GM18498 (cell line): ENCODE data around the gene PCMTD2.
"Not testable (repeated sequence)": the region's sequence is repeated elsewhere in the genome, so short reads cannot be mapped to it uniquely, and the experiment has no call there.

Experiments
- ATAC-seq: cut with Tn5 transposase; IDR thresholded peaks from one replicate; pipeline ENCODE4 v1.9.1; 2021; ENCODE audit warnings: mild to moderate bottlenecking, moderate library complexity; ENCODE audit not compliant: unreplicated experiment

The PCMTD2 gene

DNA sequence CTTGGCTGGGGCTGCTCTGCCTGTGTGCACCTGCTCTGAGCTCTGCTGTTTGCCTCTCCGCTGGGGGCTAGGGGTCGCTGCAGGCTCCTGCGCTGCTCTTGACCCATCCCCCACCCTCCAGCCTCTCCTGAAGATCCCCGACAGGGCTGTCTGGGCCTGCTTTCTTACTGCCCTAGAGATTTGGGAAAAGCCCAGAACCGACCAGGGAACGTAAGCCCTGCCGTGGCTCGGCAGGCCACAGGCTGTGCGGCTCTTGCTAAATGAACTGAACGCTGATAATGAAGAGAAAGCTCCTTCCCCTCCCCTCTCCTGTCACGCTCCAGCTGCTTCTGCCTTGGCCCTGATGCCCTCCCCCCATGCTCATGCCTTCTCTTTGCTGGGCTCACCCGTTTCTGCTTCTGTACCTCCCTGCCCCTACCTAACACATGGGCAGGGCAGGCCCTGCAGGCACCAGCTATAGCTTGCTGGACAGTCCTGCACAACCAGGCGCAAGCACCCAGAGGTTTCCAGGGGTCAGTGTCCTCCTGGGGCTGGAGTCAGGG lies 32.0 kb upstream of the PCMTD2 start:
- no peak for ATAC-seq

DNA sequence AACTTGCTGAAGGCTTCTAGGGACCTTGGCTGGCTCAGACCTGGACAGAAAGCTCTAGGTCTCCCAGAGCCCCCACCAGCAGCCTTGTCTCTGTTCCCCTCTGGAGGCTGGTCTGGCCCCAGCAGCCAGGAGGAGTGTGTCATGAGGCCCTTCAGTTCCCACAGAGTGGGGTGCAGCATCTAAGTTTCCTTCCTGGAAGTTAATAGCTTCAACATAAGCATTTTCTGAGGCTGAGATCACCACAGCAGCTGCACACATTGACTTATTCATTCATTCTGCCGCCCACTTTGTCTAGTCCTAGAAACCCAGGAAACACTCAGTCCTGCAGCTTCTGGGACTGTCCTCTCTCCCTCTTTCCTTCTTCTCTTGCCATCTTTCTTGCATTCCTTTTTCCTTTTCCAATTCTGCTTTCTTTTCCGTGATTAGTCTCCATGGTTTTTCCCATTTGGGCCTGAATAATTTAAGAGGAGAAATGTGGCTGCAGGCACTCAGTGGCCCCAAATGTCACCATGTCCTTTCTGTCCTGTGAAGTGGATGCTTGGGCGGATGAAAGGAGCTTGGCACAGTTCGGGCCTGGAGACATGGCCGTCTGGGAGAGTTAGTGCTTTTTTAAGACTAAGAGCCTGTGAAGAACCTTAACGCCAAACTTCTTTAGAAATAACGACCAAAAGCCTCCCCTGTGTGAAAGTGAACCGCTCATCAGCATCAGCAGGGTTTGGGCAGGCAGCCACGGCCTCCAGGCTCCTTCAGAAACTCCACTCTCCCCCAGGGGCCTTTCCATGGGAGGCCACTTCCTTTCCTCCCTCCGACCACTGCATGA lies 31.0 kb upstream of the PCMTD2 start:
- ATAC-seq, result no peak

DNA sequence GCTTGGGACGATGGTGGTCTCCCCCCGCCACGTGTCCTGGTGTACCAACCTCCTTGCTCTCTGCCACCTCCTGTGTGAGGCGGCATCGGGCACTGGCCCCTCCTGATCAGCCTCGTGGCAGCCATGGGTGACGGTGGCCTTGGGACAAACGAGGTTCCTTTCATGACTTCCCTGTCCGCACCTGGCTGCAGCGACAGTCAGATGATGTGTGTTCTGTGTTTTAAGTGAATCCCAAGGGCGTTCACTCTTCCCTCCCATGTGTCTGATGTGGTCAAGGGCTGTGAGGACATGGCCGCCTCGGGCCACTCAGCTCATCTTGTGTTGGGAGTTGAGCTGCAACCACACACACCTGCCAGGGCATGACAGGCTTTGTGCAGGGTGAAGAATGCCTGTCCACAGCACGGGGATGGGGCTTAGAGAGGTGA lies 30.4 kb upstream of the PCMTD2 start:
- no peak for ATAC-seq

DNA sequence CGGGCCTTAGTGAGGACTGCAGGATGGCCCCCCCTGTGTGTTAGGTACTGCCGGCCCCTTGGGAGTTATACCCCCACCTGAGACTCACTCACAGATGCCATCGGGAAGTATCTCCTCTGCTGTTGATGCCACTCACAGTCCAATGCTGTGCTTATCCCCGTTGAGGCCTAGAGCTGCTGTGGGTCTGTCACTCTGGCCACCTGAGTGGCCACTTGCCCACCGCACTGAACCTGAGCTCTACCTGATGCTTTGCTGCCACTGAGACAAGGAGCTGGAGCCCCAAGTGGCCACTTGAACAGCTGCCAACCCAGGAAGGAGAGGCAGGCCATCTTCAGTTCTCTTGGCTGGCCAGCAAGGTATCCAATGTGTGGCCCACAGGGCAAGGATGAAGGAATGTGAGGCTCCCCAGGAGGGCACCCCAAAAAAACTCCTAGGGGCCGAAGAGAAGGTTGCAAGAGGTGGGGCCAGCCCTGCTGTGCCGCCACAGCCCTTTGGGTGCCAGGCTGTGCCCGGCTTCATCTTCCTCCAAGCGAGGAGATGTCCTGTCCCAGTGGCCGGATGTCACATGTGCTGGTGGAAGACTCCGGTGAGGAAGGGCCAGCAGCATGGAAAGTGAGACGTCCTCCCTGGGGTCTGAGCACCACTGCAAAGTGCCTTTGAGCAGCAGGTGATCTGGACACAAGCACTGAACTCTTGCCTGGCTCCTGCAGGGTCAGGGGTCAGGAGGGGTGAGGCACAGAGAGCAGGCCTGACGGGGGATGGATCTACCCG lies 29.5 kb upstream of the PCMTD2 start:
- ATAC-seq, result no peak

DNA sequence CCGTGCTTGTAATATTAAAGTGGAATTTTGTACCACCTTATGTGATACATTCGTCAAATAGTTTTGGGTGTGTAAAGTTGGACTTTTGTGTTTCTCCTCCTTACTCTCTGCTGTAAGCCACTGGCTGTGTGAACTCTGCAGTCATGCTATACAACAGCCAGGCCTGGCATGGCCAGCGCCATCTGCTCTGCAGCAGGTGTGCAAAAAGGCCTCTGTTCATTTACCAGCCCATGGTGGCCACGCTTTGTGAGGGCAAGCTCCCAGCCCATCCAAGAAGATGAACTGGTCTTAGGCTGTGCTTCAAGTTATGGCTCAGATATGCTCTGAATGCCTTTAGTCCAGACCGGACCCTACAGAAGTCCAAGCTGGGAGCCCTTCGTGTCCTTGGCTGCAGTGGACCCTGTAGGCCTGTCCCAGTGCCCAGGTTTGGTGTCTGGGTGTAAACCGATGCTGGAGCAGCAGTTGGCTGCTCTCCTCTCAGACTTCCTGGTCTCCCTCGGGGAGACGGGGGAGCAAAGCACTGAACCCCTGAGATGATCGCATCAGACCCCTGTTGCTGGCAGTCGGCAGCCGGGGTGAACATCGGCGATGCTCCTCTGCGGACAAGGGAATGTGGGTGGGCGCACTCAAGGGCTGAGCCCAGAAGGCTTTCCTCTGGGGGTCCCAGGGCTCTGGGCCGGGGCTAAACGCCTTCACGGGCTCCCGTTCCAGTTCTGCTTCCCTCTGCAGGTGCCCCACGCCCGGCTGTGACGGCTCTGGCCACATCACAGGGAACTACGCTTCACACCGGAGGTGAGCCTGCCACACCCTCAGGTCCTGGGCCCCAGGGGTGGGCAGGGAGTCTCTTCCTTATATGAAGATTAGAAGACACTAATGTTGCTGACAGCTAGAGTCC lies 28.6 kb upstream of the PCMTD2 start:
- no peak for ATAC-seq

DNA sequence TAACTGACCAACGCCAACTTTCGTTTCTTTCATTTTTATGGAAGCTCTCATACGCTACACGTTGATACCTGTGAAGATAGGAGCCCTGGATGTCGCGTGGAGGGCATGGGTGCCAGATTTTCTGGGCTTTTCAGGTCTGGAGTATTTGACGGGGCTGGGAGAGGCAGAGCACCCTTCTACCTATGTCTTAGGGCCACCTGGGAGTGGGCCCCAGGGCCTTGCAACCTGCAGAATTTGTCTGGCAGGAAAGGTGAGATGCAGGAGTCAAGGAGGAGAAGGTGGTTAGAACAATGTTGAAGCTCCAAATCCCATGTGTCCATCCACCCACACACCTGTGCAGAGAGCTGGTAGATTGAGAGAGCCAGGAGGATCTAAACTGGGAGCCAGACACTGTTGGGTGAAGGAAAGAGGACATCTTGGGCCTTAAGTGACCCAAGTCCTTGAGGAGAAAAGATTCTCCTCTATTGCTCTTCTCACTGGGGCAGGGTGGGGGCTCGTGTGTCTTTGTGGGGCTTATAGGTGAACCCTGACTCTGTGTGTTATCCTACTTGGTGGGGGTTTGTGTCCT lies 27.4 kb upstream of the PCMTD2 start:
- no peak for ATAC-seq

DNA sequence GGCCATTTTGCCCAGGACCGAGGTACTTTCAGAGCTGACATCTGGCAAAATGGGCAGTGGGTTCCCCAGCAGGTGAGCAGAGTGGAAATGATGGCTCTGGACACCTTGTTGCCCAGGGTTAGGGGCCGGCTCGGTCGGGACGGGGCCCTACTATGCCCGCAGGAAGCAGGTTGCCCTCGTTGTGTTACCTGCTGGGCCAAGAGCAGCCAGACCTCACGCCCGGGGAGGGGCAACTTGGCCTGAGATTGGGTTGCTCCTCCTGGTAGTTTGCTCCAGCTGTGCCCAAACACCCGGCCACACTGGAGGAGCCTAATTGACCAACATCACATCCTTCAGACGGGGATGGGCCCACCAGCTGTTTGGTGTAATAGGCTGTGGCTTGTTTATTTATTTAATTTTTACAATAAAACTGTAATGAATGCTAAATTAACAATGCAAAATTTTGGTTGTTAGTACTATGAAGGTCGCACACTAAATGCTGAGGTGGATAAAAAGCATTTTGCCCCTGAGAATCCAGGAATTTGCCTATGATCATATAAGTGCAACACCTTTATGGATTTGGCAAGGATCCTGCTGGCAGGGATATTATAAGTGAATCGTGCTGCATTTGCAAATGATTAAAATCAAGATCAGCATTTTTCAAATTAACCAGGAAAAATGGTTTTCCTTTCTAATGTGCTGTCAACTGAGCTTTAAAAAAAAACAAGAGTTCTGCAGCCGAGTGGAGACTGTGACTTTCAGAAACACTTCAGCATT lies 26.6 kb upstream of the PCMTD2 start:
- no peak for ATAC-seq

DNA sequence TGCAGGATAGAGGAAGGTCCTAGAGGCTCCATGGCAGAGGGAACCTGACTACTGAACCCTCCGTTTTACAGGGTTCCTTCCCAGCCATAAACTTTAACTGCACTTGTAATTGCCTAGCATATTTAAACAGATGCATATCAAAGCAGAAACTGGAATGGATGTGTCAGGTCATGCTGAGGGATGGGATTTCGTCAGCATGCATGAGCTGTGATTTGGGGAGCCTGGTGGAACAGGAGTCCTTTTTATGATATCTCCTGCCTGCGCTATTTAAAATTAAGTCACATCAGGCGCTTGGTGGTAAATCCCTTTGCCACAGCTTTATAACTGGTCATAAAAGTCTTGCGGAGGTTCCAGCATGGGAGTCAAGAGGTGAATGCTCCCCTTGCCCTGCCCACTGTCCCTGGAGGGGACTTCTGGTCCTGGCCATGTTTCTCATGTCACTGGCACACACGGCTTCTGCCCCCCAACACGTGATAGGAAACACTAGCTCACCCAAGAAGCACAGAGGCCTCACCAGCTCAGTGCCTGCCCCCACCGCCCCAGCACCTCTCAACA lies 26.0 kb upstream of the PCMTD2 start:
- no peak for ATAC-seq

DNA sequence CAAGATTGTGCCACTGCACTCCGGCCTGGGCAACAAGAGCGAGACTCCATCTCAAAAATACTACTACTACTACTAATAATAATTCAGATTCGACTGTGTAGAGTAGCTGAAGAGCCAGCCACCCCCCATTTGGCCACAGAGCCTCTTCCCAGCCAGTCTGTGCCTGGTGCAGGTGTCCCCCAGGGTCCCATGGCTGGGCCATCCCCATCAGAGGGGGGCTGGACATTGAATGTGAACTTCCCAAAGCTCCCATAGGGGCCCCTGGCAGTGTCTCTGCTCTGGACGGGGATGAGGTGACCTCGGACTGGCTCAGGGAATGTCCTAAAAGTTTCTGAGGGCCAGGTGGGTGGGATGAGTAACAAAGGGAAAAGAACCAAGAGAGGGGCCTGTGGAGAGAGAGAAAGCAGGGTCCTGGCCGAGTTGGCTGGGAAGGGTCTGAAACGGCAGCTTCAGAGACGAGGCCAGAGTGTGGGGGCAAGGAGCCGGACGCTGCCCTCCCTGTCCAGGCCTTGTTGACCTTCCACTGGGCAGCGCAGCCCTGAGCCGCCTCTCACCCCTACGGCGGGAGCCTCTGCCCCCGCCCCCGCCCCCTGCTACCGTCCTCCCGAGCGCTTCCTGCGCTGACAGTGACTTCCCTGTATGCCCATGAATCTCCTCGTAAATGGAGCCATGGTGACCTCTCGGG lies 24.9 kb upstream of the PCMTD2 start:
- no peak for ATAC-seq

DNA sequence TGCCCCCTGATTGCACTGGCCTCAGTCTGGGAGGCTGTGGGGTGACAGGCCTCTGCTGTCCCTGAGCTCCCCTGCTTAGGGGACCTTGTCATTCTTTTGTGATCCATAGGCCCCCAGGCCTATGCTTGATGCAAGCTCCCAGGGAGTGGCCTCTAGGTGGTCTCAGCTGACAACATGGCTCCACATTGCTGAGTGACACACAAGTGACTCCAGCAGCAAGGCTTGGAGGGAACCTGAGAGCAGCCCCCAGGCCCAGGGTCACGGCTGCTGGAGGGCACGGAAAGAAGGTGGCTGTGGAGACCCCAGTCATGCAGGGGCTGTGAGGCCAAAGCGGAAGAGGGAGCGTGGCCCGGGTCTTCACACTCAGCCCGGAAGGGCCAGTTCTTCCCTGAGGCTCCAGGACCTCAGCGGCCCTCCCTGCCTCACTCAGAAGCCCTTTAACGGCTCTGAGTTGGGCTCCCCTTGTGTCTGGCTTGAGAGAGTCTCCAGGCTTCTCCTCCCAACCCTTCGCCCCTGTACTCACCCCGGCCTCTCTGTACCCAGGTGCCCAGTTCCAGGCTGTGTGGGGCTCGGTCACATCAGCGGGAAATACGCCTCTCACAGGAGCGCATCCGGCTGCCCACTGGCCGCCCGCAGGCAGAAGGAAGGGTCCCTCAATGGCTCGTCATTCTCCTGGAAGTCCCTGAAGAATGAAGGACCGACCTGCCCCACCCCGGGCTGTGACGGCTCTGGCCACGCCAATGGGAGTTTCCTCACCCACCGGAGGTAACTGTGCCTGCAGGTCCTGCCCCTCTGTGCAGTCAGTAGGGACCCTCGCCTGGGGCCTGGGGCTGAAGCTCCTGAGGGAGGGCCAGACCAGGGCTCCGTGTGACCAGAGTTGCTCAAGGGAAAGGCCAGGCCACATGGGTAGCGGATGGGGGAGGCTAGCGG lies 23.7 kb upstream of the PCMTD2 start:
- ATAC-seq, result no peak

DNA sequence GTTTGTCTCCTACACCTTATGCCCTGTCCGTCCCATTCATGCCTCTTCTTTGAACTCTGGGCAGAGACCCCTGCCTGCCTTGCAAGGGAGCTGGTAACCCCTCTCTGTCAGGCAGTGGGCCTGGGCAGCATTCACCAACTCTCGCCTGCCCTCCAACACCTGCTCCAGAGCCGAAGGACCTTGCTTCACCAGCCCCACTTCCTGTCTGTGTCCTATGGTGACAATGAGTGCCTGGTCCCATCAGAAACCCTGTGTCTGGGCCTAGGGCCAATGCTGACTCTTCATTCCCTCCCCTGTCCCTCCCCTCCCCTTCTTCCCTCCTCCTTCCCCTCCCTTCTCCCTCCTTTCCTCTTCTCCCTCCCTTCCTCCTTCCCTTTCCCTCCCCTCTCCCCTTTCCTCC lies 22.8 kb upstream of the PCMTD2 start:
- ATAC-seq, result no peak

DNA sequence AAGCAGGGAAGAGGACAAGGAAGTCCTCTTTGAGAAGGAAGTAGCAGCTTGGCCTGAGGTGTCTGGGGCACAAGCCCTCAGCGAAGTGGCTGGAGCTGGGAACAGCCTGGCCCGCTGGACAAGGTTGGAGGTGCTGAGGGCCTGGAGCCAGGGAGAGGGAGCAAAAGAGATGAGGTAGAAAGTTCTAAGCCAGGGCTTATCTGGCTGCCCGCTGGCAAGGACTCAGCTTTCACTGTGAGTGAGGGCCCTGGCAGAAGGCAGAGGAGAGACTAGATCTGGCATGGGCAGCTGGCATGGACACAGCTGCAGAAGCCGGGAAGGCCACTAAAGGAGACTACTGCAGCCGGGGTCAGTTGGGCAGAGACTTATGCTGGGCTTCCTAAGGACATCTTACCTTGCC lies 21.8 kb upstream of the PCMTD2 start:
- ATAC-seq, result no peak

DNA sequence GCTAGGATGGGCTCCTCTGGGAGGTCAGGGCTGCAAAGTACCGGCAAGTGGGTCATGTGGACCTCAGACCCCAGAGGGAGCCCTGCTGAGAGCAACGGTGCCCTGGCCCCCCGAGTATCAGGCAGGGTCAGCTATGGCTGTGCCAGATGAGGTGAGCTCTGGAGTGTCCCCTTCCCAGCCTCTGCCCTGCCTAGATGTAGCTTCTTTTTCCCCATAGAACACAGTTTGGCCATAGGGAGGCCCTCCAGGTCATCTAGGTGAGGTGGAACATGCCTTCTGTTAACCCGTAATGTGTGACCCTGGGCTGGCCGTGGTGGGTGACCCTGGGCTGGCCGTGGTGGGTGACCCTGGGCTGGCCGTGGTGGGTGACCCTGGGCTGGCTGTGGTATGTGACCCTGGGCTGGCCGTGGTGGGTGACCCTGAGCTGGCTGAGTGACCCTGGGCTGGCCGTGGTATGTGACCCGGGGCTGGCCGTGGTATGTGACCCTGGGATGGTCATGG lies 21.2 kb upstream of the PCMTD2 start:
- no peak for ATAC-seq

DNA sequence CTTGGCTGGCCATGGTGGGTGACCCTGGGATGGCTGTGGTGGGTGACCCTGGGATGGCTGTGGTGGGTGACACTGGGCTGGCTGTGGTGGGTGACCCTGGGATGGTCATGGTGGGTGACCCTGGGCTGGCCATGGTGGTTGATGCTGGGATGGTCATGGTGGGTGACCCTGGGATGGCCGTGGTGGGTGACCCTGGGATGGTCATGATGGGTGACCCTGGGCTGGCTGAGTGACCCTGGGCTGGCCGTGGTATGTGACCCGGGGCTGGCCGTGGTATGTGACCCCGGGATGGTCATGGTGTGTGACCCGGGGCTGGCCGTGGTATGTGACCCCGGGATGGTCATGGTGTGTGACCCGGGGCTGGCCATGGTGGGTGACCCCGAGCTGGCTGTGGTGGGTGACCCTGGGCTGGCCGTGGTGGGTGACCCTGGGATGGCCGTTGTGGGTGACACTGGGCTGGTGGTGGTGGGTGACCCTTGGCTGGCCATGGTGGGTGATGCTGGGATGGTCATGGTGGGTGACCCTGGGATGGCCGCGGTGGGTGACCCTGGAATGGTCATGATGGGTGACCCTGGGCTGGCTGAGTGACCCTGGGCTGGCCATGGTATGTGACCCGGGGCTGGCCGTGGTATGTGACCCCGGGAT lies 20.5 kb upstream of the PCMTD2 start:
- ATAC-seq, result not testable (repeated sequence)

DNA sequence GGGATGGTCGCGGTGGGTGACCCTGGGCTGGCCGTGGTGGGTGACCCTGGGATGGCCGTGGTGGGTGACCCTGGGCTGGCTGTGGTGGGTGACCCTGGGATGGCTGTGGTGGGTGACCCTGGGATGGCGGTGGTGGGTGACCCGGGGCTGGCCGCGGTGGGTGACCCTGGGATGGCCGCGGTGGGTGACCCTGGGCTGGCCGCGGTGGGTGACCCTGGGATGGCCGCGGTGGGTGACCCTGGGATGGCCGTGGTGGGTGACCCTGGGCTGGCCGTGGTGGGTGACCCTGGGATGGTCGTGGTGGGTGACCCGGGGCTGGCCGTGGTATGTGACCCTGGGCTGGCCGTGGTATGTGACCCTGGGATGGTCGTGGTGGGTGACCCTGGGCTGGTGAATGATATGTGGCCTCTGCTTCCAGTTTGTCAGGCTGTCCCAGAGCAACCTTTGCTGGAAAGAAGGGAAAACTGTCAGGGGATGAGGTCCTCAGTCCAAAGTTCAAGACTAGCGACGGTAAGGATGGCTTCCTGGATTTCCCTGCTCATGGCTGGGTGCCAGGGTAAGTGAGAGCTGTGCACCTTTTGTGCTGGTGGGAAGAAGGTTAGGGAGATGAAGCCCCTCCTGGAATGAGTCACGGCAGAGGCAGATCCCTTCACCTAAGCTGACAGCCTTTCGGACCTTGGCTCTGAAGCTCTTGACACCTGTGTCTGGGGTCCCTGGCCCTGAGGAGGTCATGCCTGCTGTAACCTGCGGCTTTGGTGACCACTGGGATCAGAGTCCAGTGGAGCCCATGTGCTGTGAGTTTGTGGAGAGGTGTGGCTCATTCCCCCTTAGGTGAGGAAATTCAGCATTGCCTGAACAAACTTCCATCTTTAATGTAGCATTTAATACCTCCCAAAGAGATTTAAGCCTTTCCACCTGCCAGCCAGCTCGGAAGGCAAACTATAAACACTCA lies 19.1 kb upstream of the PCMTD2 start:
- ATAC-seq, result no peak

DNA sequence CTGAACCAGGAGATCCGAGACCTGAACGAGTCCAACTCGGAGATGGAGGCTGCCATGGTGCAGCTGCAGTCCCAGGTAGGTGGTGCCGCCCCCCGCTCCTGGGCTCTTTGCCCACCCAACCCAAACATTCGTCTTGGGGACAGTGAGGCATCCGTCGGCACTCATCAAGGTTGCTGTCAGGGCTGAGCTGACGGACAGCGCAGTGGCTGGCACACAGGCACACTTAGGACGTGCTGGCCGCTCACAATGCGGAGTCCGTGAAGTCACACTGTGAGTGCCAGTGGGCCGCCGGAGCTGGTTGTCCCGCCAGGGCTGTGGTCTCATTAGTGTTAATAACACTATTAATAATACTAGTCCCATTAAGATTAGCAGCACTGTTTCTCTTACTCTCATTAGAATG lies 18.2 kb upstream of the PCMTD2 start:
- no peak for ATAC-seq
